Measurements from ENCODE around the gene FXYD2.

Gene FXYD2

GRCh38 chr11:117771197-117771596 is 53.3 kb downstream of the FXYD2 start:
- Histone ChIP-seq H3K36me3 (ENCODE audit: control insufficient read depth, insufficient read depth, low read length) (no peaks in the 10 kb centered on the region), H3K4me3 (ENCODE audit: low read length) (no peak overlapping the region), H3K27ac (ENCODE audit: low read depth, low read length) (no peak overlapping the region), H3K9ac (ENCODE audit: low read length) (no peak overlapping the region), H3K27me3 (ENCODE audit: control insufficient read depth, insufficient read depth, low read length) (no peaks in the 10 kb centered on the region), H3K4me1 (ENCODE audit: control insufficient read depth, insufficient read depth, low read length) (no peaks in the 10 kb centered on the region)

DNA sequence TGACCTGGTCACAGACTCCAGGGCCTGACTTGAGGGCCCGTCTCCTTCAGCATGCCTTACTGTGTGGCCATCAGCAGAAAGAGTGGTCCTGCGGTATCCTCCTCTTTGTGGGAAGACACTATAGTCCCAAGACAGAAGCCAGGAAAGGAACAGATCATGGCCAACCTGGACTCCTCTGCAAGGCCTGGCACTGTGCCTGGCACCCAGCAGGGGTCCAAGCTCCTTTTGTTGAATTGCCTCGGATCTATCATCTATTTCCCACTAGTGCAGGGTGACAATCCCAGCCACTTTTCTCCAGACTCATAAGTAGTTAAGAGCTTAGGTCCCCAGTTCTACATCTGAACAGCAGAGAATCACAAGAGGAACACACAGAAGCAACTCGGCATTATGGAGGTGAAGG is 54.5 kb downstream of the FXYD2 start:
- H3K27me3 ChIP-seq (ENCODE audit: control insufficient read depth, insufficient read depth, low read length): no peaks in the 10 kb centered on the region
- no peak overlapping the region for H3K27ac ChIP-seq (ENCODE audit: low read depth, low read length)
- no peaks in the 10 kb centered on the region for H3K36me3 ChIP-seq (ENCODE audit: control insufficient read depth, insufficient read depth, low read length)
- no peak overlapping the region for H3K4me3 ChIP-seq (ENCODE audit: low read length)
- H3K9ac ChIP-seq (ENCODE audit: low read length): no peak overlapping the region
- H3K4me1 ChIP-seq (ENCODE audit: control insufficient read depth, insufficient read depth, low read length): no peaks in the 10 kb centered on the region
